OCI-LY7 (cell line): ENCODE results near the gene CIDEB.

Source experiments
- EZH2phosphoT487 ChIP-seq: fragments of 200-600 bp; sonication (generic); IDR thresholded peaks from 2 replicates; pipeline ENCODE4 v1.6.1; 2018; ENCODE audit warnings: low read depth, borderline replicate concordance, mild to moderate bottlenecking, mixed run types, antibody characterized with exemption, low read length, moderate library complexity, mixed read lengths
- TF ChIP-seq, protein P1 (sequence below): fragments of 200-600 bp; sonication (generic); conservative IDR thresholded peaks from 2 replicates; pipeline ENCODE4 v1.5.1; 2014; ENCODE audit warnings: mild to moderate bottlenecking, antibody characterized with exemption, low read length, moderate library complexity, mixed read lengths

DNA sequence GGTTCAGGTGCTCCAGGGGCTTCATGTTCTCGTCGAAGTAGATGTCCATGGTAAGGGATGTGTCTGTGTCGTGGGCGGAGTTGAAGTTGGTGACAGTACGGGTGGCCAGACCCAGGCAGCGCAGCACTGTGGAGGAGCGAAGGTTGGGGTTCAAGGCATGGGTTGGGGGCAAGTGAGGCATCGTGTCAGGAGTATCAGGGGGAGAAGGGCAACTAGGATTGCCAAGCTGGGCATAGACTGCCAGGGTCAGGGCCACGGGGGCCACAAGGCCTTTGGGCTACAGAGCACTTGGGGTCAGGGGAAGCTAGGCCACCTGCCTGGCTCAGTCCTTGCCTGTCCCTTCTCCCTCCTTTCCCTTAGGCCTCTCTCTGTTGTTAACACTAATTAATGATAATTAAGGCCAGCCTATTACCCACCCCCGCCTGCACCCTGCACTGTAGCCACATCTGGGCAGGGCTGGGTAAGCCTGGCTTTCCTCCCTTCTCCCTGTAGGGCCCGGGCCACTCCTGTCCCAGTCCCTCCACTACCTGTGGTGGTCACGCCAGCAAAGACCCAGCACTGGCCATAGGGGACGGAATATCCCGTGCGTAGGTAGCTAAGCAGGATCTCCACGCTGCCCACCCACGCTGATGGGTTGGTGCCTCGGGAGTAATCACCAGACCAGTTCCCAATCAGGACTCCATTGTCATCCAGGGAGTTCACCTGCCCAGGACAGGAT lies 49.1 kb downstream of the CIDEB start:
- no peak for TF ChIP-seq EZH2phosphoT487
- TF ChIP-seq, protein P1, sequence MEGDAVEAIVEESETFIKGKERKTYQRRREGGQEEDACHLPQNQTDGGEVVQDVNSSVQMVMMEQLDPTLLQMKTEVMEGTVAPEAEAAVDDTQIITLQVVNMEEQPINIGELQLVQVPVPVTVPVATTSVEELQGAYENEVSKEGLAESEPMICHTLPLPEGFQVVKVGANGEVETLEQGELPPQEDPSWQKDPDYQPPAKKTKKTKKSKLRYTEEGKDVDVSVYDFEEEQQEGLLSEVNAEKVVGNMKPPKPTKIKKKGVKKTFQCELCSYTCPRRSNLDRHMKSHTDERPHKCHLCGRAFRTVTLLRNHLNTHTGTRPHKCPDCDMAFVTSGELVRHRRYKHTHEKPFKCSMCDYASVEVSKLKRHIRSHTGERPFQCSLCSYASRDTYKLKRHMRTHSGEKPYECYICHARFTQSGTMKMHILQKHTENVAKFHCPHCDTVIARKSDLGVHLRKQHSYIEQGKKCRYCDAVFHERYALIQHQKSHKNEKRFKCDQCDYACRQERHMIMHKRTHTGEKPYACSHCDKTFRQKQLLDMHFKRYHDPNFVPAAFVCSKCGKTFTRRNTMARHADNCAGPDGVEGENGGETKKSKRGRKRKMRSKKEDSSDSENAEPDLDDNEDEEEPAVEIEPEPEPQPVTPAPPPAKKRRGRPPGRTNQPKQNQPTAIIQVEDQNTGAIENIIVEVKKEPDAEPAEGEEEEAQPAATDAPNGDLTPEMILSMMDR: no peak
